Pulmonary artery endothelial cell (primary cell): ENCODE data around the gene NPFF. TPM values are rescaled to one million over a fixed set of nuclear protein-coding genes. Genes with fewer than 3 reads are reported as not detected.
A peak's percentile ranks its signal among the peaks of the same experiment; 100 is the strongest.

Experiments used
- DNase-seq: peaks from one replicate; pipeline ENCODE4 v3.0.0-alpha.2; 2011; ENCODE audit warnings: low read depth, low spot score
- total RNA-seq: library from RNA; depleted of rRNA; stranded (reverse); fragments of >200 nt; gene quantifications from 2 replicates; pipeline ENCODE4 v1.2.3, GENCODE V29; 2014

Gene NPFF
- total RNA-seq, 1 donor from 2014 or later: not detected

DNA sequence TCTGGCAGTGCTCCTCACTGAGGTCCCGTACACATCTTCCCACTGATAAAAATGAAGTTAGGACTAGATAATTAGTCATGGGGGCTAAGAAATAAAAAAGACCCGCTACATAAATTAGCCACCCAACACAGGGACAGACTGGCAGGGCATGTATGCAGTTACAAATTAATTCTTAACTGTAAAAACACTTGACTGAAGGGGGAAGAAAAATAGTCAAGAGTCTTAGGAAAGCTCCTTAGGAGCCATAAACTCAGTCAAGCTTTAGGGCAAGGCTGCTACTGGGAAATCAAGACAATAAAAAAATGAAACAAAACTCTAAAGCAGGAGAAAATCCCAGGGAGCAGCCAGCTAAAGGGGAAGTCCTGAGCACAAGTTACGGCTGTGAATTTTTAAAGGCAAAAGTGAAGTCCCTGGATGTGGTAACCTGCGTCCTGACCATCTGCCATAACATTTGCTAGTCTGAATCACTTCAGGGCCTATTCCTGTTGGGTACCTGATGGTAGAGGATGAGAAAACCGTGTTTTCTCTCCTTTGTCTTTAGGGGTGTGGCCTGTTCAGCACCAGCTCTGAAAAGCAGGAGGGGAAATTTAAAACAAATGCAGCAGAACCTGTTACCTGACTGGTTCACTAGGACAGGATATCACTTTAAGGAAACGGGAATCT lies 7.5 kb upstream of the NPFF start:
- no peak for DNase-seq

- DNase-seq: no peak
Observed at GRCh38 chr12:53513712-53514410, 6.6 kb upstream of the NPFF start.

GRCh38 chr12:53510181-53510812 lies 3.0 kb upstream of the NPFF start:
- DNase-seq: no peak

DNA sequence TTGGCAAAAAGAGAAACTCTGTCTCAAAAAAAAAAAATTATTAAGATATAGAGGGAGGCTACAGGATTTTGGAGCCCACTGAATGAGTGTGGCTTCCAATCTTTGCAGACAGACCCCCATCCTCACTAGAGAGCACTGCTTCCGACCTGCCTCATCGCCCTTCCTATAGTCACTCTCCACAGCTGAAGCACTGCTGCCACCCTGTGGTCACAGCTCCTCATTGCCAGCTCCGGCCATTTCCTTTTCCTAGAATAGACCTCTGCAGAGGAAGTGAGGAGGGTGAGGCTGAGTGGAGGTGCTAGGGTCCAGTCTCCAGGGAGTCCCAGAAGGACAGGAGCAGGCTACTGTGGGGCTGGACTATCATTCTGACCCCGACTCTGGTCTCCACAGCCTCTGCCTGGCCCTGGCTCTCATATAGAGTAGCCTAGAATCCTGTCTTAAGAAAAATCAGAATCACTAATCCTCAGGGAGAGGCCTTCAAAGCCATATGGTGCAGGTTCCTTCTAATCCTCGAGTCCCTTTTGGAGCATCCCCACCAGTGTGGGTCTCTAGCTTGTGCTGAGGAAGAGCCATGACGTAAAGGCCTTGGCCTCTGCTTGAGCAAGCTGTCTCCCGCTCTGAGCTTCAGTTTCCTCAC lies 1.4 kb upstream of the NPFF start:
- DNase-seq: no peak

- no peak for DNase-seq
Observed at GRCh38 chr12:53507603-53507885, 260 bp upstream of the NPFF start.

DNA sequence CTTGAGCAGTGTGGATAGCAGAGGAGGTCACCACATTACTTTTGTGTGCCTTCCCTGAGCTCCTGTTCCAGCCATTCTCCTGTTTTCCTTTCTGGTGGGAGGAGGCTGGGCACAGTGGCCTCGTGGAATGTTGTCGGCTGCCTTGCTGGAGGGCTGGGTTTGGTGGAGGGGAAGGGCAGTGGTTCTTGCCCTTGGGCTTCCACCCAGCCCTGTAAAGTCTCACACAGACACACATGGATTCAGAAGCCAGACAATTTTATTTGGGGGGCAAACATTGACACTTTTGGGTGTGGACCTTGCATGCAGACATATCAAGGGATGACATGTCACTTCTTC lies 866 bp downstream of the NPFF start:
- no peak for DNase-seq

GRCh38 chr12:53505555-53506449 lies 1.5 kb downstream of the NPFF start:
- DNase-seq: no peak

- no peak for DNase-seq
Observed at GRCh38 chr12:53505086-53505485, 2.2 kb downstream of the NPFF start.

DNA sequence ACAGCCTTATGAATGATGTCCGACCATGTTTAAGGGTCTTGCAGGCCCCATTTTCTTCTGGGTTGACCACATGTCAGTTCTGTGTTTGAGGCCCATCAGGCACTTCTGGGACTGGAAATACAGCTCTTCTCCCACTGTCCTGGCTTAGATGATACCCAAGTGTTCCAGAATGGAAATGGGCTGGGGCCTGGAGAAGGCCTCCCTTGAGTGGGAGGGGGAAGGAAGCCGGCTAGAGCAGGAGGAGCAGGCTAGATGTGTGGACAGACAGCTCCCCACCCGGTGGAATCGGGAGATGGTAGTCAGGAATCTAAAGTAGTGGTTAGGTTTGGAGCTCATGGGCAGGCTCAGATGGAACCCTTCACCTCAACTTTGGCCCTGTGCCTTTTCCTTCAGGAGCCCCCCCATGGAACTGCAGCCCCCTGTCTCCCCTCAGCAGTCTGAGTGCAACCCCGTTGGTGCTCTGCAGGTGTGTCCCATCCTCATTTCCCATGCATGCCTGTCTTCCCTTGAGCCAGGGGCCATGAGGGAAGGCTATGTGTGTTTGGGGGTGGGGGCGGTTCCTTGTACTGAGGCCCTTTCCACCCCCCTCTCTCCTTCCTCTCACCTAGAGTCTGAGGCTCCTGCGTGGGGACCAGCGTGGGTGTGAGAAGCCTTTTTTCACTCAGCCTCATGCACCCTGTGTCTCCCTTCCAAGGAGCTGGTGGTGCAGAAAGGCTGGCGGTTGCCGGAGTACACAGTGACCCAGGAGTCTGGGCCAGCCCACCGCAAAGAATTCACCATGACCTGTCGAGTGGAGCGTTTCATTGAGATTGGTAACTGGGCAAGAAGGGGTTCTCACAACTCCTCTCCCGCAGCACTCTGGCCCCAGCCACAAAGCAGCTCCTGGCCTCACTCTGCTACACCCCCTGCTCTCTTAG lies 3.0 kb downstream of the NPFF start:
- no peak for DNase-seq

- DNase-seq: no peak
Observed at GRCh38 chr12:53502983-53503728, 4.1 kb downstream of the NPFF start.

DNA sequence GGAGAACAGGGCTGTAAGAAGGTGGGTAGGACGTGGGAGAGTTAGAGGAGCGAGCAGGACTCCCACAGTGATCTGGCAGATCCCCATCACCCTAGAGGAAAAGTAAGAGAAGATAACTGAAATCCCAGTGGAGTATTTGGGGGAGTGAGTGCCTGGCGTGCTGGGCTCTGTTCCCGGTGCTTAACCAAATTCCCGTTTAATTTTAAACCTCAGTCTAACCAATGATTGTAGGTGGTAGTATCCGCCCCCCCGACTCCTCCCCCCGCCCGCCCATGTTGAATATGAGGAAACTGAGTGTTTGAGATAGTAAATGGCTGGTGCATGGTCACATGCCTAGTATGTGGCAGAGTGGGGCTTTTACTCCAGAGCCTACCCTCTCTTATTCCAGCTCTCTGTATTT lies 5.0 kb downstream of the NPFF start:
- no peak for DNase-seq

DNA sequence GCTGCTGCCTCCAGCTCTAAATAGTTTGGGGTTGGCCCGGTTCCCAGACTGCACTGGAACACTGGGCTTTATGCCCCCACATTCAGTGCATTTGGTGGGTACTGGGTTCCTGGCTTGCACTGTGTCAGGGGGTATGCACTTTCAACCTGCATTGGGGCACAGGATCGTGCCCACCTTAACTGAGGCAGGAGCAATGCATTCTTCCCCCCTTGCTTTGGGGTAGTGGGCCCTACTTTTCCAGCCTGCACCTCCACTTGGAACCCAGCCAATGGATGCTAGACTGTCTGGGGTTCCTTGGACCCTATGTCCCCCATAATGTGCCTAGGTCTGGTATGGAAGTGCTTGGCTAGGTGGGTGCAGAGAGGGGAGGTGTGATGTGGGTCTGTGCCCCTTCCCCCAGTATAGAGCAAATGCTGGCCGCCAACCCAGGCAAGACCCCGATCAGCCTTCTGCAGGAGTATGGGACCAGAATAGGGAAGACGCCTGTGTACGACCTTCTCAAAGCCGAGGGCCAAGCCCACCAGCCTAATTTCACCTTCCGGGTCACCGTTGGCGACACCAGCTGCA lies 5.6 kb downstream of the NPFF start:
- no peak for DNase-seq

DNA sequence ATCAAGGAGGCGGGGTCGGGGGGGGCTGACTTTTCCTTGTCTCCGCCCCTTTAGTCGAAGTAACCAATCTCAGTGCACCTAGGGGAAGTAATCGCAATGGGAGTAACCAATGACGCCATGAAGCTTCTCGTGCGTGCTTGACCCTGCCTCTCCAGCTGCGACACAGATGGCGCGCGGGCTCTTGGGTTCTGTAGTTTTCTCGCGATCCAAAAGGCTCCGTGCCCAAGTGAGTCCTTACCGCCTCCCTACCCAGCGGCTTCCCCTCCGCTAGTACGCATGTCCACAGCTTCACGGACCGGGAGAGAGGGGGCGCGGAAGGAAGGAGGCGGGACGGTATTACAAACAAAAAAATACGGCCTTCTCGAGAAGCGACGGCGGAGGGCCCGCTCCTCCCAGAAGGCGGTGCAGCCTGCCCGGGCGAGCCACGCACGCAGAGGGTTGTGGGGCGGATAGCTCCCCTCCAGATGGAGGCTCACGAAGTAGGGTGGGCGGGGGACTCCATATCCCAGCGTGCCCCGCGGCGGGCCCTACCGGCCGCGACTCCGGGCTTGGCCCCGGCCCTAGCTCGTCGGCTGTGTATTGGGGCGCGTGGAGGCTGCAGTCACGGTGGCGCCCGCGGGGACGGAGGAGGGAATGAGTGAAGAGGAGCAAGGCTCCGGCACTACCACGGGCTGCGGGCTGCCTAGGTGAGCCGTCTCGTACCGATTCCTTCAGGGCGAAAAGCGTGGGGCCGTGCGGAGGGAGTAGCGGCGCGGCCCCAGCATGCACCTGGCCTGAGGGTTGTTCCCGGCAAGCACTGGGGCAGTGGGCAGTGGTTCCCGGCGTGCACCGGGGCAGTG lies 6.3 kb downstream of the NPFF start, which contains the start of gene TARBP2:
Gene TARBP2 (plus strand): TSS at position 508 of the 839 bp plus-strand sequence. CDS start 126 bp downstream, at position 634.
- peak; percentile 99 for DNase-seq

DNA sequence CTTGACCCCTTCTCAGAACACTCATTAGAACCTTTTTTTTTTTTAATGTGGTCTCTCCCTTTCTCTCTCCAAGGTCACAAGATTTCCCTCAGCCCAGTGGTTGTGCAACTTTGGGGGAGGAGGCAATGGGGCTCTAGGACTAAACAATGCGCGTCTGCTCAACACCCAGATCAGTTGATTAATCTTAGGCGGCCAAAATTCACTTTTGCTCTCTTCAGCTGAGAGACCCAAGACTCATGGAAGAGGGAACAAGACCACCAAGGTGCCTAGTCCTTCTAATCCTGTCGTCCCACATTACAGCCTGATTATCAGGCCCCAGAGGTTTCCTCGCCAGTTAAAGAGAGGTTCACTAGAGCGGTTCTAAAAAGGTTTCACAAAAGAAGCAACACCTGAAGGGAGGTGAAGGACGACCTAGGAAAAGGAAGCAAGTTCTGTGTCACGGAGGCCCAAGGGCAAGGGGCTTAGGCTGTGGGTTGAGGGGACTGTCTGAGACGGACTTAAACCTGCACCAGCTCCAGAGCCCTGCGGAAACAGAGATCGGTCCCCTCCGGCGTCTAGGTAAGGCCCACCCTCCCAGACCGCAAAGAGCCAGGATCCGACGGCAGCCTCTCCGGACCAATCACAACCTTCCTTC lies 7.0 kb downstream of the NPFF start:
- no peak for DNase-seq

- no peak for DNase-seq
Observed at GRCh38 chr12:53499266-53500141, 7.8 kb downstream of the NPFF start, which contains the start of gene MAP3K12. MAP3K12 (minus strand) TSS chr12:53499458; CDS start chr12:53487391, 12,067 bp downstream.

DNA sequence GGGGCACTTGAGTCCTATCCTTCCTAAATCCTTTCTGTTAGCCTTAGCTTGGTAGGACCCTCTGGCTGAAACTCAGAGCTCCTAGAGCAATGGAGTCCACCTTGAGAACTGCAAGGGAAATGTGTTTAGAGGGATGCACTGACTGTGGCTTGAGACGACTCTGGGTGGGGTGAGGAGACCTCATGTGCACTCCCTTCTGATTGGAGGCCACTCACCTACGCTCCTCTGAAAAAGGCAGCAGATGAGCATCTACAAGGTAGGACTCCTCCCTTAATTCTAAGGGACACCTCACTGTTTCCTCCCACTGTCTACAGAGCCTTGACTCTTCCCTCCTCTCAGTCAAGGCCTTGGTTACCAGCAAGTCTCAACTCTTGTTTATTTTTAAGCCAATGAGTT lies 9.1 kb downstream of the NPFF start:
- no peak for DNase-seq

DNA sequence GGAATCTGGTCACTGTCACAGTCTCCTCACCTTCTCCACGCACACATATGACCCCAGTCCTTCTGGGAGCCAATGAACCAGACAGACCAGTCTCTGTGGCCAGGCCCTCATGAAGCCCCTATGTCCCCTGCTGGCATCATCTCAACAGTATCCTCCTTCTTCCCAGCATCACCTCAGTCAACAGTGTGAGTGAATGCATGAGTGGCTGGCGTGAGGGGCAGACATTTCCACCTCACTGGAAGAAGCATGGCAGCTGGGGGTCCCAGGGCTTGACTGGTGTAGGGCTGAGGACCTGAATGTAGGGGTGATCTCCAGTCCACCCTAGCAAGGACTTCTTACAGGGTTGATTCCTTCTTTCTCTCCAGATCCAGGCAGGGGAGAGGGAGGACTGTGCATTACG lies 9.8 kb downstream of the NPFF start:
- DNase-seq: no peak
